ENCODE data around the gene KDM5D.

GRCh38 chrY:19734425-19734824 is 10.1 kb downstream of the KDM5D start:
- TF ChIP-seq CTCF (IDR thresholded peaks at IDR 0.05 in 8 of 11, conservative IDR thresholded peaks at IDR 0.05 in 3 of 11), result no peak
- no peak for TF ChIP-seq POLR2A (IDR thresholded peaks at IDR 0.05)

All from spleen (tissue), 7 donors.